UCSD-AML1 (cell line): ENCODE data around the gene SUZ12.
"Not testable (repeated sequence)": the region's sequence is repeated elsewhere in the genome, so short reads cannot be mapped to it uniquely, and the experiment has no call there.

Experiments
- DNase-seq: peaks from one replicate; lab custom pipeline; 2025; ENCODE audit not compliant: unreplicated experiment; lab: John Stamatoyannopoulos, UW

The SUZ12 gene

GRCh38 chr17:31951953-31952352 lies 15.1 kb downstream of the SUZ12 start:
- not testable (repeated sequence) for DNase-seq

GRCh38 chr17:31964131-31964530 lies 27.3 kb downstream of the SUZ12 start:
- not testable (repeated sequence) for DNase-seq

DNA sequence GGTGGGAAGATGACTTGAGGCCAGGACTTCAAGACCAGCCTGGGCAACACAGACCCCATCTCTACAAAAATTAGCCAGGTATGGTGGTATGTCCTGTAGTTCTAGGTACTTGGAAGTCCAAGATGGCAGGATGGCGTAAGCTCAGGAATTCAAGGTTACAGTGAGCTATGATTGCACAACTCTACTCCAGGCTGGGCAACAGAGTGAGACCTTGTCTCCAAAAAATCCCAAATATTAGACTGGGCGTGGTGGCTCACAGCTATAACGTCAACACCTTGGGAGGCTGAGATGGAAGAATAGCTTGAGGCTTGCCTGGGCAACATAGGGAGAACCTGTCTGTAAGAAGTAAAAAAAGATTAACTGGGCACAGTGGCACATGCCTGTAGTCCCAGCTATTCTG lies 30.8 kb downstream of the SUZ12 start:
- no peak for DNase-seq

DNA sequence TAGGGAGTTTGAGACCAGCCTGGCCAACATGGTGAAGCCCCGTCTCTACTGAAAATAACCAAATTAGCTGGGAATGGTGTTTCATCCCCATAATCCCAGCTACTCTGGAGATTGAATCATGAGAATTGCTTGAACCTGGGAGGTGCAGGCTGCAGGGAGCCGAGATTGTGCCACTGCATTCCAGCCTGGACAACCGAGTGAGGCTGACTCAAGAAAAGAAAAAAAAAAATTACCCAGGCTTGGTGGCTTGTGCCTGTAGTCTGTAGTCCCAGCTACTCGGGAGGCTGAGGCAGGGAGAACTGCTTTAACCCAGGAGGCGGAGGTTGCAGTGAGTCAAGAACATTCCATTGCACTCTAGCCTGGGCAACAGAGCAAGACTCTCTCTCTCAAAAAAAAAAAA lies 33.6 kb downstream of the SUZ12 start:
- DNase-seq, result not testable (repeated sequence)

DNA sequence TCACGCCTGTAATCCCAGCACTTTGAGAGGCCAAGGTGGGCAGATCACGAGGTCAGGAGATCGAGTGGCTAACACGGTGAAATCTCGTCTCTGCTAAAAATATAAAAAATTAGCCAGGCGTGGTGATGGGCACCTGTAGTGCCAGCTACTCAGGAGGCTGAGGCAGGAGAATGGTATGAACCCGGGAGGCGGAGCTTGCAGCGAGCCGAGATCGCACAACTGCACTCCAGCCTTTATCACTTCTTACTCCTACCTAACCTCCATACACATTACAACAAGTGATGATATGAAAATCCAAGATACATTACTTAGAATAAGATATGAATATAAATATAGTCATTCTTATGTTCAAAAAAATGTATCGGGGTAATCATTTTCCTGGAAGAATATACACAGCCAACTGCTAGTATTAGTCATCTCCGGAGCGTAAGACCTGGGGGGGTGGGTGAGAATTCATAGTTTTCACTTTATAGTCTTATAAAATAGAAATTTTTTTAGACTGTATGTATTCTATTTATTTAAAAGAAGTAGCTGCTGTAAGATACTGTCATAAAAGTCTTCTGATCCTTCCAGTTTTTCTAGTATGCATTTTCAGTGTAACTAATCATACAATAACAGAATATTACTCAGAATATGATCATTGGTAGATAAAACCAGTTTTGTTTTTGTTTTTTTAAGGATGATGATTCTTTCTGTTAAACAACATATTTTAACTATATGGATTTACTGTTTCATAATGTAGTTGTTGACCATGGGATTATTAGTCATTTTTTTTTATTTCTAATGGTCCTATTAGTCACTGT lies 37.7 kb downstream of the SUZ12 start:
- DNase-seq, result not testable (repeated sequence)

GRCh38 chr17:31975391-31975790 lies 38.6 kb downstream of the SUZ12 start:
- not testable (repeated sequence) for DNase-seq

- not testable (repeated sequence) for DNase-seq
These were observed 55.0 kb downstream of the SUZ12 start for GRCh38 chr17:31991821-31992220.

DNA sequence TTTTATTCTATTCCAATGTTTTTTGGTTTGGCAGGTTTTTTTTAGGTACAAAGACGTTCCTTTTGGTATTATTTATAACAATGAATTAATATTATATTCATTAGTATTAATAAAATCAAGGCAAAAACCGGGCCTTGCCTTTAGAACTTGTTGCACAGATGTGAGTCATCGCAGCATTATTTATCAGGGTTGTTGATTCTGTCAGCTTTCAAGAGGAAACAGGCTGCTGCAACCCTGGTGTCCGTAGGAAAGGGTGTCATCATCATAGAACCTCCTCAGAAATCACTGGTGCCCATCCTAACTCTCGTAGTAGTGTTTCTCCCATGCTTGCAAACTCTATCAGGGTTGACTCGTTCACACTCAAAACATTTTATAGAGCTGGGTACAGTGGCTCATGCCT lies 60.2 kb downstream of the SUZ12 start:
- DNase-seq, result no peak

- DNase-seq, result peak; percentile 88
These were observed 70.2 kb downstream of the SUZ12 start, which contains the start of gene LRRC37B for GRCh38 chr17:32006957-32007462. Gene LRRC37B (plus strand): TSS chr17:32007383. CDS start chr17:32021393, 14,010 bp downstream.

GRCh38 chr17:32007463-32008298 lies 70.9 kb downstream of the SUZ12 start:
- peak; percentile 41 for DNase-seq

DNA sequence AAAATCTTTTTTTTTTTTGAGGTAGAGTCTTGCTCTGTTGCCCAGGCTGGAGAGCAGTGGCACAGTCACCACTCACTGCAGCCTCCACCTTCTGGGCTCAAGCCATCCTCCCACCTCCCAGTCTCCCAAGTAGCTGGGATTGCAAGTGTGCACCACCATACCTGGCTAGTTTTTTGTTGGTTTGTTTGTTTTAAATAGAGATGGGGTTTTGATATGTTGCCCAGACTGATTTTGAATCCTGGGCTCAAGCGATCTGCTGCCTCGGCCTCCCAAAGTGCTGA lies 72.4 kb downstream of the SUZ12 start:
- no peak for DNase-seq

DNA sequence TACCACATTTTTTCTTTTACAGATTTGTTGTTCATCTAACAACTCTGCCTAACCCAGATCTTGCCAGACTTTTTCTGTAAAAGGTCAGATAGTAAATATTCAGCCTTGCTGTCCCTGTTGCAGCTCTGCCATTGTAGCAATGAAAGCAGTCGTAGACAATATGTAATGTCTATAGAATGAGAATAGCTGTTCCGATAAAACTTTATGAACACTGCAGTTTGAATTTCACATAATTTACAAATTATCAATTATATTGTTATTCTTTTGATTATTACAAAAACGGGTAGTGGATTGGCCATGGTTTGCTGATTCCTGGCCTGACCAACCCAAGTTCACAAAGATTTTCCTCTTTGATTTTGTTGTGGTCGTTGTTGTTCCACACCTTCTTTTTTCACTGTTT lies 73.3 kb downstream of the SUZ12 start:
- no peak for DNase-seq

GRCh38 chr17:32015245-32016013 lies 78.6 kb downstream of the SUZ12 start:
- DNase-seq, result no peak

DNA sequence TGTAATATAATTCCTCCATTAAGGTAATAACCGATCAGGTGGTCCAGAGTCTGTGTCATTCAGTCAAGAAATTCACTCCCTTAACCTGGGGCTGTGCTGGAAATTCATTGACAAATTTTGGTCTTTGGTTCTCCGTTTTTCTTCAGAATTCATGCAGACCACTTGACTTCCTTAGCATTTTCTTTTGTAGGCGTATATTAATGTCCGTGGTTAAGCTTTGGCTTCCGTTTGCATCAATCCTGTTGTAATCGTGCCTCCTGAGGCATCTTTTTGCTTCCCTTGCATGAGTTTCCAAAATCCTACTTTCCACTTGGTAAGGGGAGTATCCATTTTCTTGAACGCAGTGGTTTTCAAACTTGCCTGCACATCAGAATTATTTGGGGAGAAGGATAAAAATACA lies 79.4 kb downstream of the SUZ12 start:
- no peak for DNase-seq

DNA sequence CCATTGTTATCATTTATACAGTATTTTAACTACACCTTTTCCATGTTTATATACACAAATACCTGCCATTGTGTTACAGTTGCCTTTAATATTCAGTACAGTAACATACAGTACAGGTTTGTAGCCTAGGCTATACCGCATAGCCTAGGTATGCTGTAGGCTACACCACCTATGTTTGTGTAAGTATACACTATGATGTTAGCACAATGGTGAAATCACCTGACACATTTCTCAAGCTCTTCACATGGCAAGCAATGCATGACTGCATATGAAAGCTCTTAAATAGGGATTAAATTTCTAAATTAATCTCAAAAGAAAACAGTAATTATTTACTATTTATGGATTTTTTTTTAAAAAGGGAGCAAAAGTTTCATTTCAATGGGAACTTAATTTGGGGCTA lies 82.4 kb downstream of the SUZ12 start:
- DNase-seq, result no peak

GRCh38 chr17:32020943-32021614 lies 84.3 kb downstream of the SUZ12 start:
- no peak for DNase-seq

GRCh38 chr17:32021615-32021955 lies 84.8 kb downstream of the SUZ12 start:
- DNase-seq, result no peak

GRCh38 chr17:32022554-32022953 lies 85.7 kb downstream of the SUZ12 start:
- not testable (repeated sequence) for DNase-seq

GRCh38 chr17:32027271-32027670 lies 90.5 kb downstream of the SUZ12 start:
- DNase-seq, result not testable (repeated sequence)

DNA sequence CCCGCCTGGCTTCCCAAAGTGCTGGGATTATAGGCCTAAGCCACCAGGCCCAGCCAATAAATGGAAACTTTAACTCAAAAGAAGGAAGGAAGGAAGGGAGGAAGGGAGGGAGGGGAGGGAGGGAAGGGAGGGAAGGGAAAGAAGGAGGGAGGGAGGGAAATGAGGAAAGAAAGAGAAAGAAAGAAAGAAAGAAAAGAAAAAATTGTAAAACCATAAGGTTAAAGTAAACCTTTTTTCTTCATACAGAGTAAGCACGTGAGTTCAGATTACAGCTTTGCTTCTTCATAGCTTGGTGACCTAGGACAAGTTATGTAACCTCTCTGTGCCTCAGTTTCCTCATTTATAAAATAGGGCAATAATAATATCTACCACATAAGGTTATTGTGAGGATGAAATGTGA lies 96.4 kb downstream of the SUZ12 start:
- DNase-seq, result no peak

DNA sequence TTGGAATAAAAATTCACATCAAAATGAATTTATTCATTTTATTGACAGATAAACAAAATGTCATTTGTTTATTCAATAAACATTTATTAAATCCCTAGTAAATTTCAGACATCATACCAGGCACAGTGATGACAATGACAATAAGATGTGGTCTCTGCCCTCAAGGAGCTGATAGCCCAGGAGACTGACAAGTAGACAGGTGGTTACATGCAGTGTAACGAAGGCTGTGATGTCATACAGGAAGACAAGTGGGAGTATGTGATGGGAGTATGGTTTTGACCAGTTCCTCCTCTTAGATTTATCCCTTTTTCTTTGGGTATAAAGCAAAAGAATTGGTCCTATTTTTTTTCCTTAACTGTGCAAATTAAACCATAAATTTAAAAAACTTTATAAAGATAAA lies 97.0 kb downstream of the SUZ12 start:
- not testable (repeated sequence) for DNase-seq
